Mononuclear cell (primary cell): ENCODE measurements around the gene RABGAP1. TPM values are rescaled to one million over a fixed set of nuclear protein-coding genes. Genes with fewer than 3 reads are reported as not detected.

Experiments used
- H3K27me3 ChIP-seq: 2 replicates; pipeline ENCODE4 v1.6.0; 2011; ENCODE audit warnings: low read length, control low read depth; ENCODE audit not compliant: insufficient read depth
- H3K4me1 ChIP-seq: 2 replicates; pipeline ENCODE4 v1.5.1; 2011; ENCODE audit warnings: mild to moderate bottlenecking, low read length, control low read depth; ENCODE audit not compliant: insufficient read depth
- H3K4me3 ChIP-seq: 2 replicates; pipeline ENCODE4 v1.5.1; 2011; ENCODE audit warnings: mild to moderate bottlenecking, low read length, moderate library complexity
- H3K9me3 ChIP-seq: 2 replicates; pipeline ENCODE4 v1.5.1; 2011; ENCODE audit warnings: low read depth, mild to moderate bottlenecking, control low read depth, low read length
- total RNA-seq: library from RNA; depleted of rRNA; stranded (reverse); fragments of >200 nt; gene quantifications from one replicate; pipeline ENCODE4 v1.2.3, GENCODE V29; 2012

Gene RABGAP1
- total RNA-seq, 1 donor = 33.8 TPM

GRCh38 chr9:122961139-122961538 is 20.3 kb downstream of the RABGAP1 start:
- Histone ChIP-seq H3K9me3 (no peaks in the 10 kb centered on the region), H3K4me1 (no peaks in the 10 kb centered on the region), H3K27me3 (no peaks in the 10 kb centered on the region), H3K4me3 (no peak overlapping the region)

GRCh38 chr9:122975196-122975595 is 34.4 kb downstream of the RABGAP1 start:
- Histone ChIP-seq H3K27me3 (no peaks in the 10 kb centered on the region), H3K4me1 (no peaks in the 10 kb centered on the region), H3K9me3 (no peaks in the 10 kb centered on the region), H3K4me3 (no peak overlapping the region)

GRCh38 chr9:122978601-122979000 is 37.8 kb downstream of the RABGAP1 start:
- Histone ChIP-seq H3K4me1 (no peaks in the 10 kb centered on the region), H3K4me3 (no peak overlapping the region), H3K27me3 (no peaks in the 10 kb centered on the region), H3K9me3 (no peaks in the 10 kb centered on the region)

GRCh38 chr9:122986010-122986409 is 45.2 kb downstream of the RABGAP1 start:
- Histone ChIP-seq H3K4me3 (no peak overlapping the region), H3K27me3 (no peaks in the 10 kb centered on the region), H3K9me3 (no peaks in the 10 kb centered on the region), H3K4me1 (no peaks in the 10 kb centered on the region)

- no peaks in the 10 kb centered on the region for H3K27me3 ChIP-seq
- no peaks in the 10 kb centered on the region for H3K4me1 ChIP-seq
- no peaks in the 10 kb centered on the region for H3K9me3 ChIP-seq
- H3K4me3 ChIP-seq = no peak overlapping the region
Measured at GRCh38 chr9:122988141-122988540, 47.3 kb downstream of the RABGAP1 start.

GRCh38 chr9:122988920-122989621 is 48.3 kb downstream of the RABGAP1 start:
- Histone ChIP-seq H3K4me3 (no peak overlapping the region), H3K27me3 (no peaks in the 10 kb centered on the region), H3K9me3 (no peaks in the 10 kb centered on the region), H3K4me1 (no peaks in the 10 kb centered on the region)

GRCh38 chr9:122991370-122991830 is 50.6 kb downstream of the RABGAP1 start:
- Histone ChIP-seq H3K4me1 (no peaks in the 10 kb centered on the region), H3K4me3 (no peak overlapping the region), H3K27me3 (no peaks in the 10 kb centered on the region), H3K9me3 (no peaks in the 10 kb centered on the region)

GRCh38 chr9:122996586-122996985 is 55.8 kb downstream of the RABGAP1 start:
- Histone ChIP-seq H3K4me1 (no peaks in the 10 kb centered on the region), H3K4me3 (no peak overlapping the region), H3K27me3 (no peaks in the 10 kb centered on the region), H3K9me3 (no peaks in the 10 kb centered on the region)

GRCh38 chr9:122998448-122998847 is 57.6 kb downstream of the RABGAP1 start:
- H3K27me3 ChIP-seq = no peaks in the 10 kb centered on the region
- H3K4me3 ChIP-seq = no peak overlapping the region
- H3K4me1 ChIP-seq = peaks cover 3% of the 10 kb centered on the region
- no peaks in the 10 kb centered on the region for H3K9me3 ChIP-seq

- Histone ChIP-seq H3K4me1 (peaks cover 3% of the 10 kb centered on the region), H3K27me3 (no peaks in the 10 kb centered on the region), H3K4me3 (no peak overlapping the region), H3K9me3 (no peaks in the 10 kb centered on the region)
Measured at GRCh38 chr9:123000371-123001068, 59.7 kb downstream of the RABGAP1 start.

- H3K9me3 ChIP-seq = no peaks in the 10 kb centered on the region
- peaks cover 3% of the 10 kb centered on the region for H3K4me1 ChIP-seq
- H3K27me3 ChIP-seq = no peaks in the 10 kb centered on the region
- H3K4me3 ChIP-seq = no peak overlapping the region
Measured at GRCh38 chr9:123002754-123003153, 61.9 kb downstream of the RABGAP1 start.

- Histone ChIP-seq H3K4me3 (no peak overlapping the region), H3K4me1 (peaks cover 3% of the 10 kb centered on the region), H3K9me3 (no peaks in the 10 kb centered on the region), H3K27me3 (no peaks in the 10 kb centered on the region)
Measured at GRCh38 chr9:123003466-123003865, 62.6 kb downstream of the RABGAP1 start.

GRCh38 chr9:123005964-123006363 is 65.1 kb downstream of the RABGAP1 start:
- no peaks in the 10 kb centered on the region for H3K27me3 ChIP-seq
- no peaks in the 10 kb centered on the region for H3K9me3 ChIP-seq
- H3K4me3 ChIP-seq = no peak overlapping the region
- H3K4me1 ChIP-seq = peaks cover 3% of the 10 kb centered on the region

- H3K4me1 ChIP-seq = peaks cover 3% of the 10 kb centered on the region
- no peaks in the 10 kb centered on the region for H3K27me3 ChIP-seq
- H3K4me3 ChIP-seq = no peak overlapping the region
- H3K9me3 ChIP-seq = no peaks in the 10 kb centered on the region
Measured at GRCh38 chr9:123007269-123007668, 66.4 kb downstream of the RABGAP1 start.

GRCh38 chr9:123008909-123009308 is 68.1 kb downstream of the RABGAP1 start:
- H3K27me3 ChIP-seq = no peaks in the 10 kb centered on the region
- no peak overlapping the region for H3K4me3 ChIP-seq
- no peaks in the 10 kb centered on the region for H3K9me3 ChIP-seq
- H3K4me1 ChIP-seq = no peaks in the 10 kb centered on the region

GRCh38 chr9:123011380-123011779 is 70.6 kb downstream of the RABGAP1 start:
- no peaks in the 10 kb centered on the region for H3K4me1 ChIP-seq
- no peaks in the 10 kb centered on the region for H3K9me3 ChIP-seq
- H3K27me3 ChIP-seq = no peaks in the 10 kb centered on the region
- no peak overlapping the region for H3K4me3 ChIP-seq
